PC-3 (cell line): Measurements from ENCODE around the gene APLNR.

Experiments used
- CTCF ChIP-seq: fragments of 300-600 bp; sonication (generic); conservative IDR thresholded peaks from 2 replicates; pipeline ENCODE4 v1.5.1; 2017; ENCODE audit warnings: antibody characterized with exemption, low read depth, mild to moderate bottlenecking, low read length
- EZH2 ChIP-seq: fragments of 300-600 bp; sonication (generic); IDR thresholded peaks from one replicate; pipeline ENCODE4 v1.6.1; 2017; ENCODE audit warnings: antibody characterized with exemption, mild to moderate bottlenecking, low read length; ENCODE audit not compliant: unreplicated experiment

DNA sequence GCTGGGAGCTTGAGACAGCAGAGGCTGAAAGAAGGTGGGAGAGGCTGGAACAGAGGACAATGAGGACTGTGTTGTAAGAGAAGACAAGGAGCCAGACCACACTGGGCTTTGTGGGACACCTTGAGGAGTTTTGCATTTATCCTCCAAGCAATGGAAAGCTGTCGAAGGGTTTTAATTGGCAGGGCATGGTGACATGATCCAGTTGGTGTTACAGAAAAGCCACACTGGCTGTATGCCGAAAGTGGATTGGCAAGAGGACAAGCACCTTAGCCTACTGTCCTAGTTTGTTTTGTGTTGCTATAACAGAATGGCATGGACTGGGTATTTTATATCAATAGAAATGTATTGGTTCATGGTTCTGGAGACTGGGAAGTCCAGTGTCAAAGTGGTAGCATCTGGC lies 14.0 kb upstream of the APLNR start:
- TF ChIP-seq CTCF, result no peak
- no peak for TF ChIP-seq EZH2
